Activated CD8-positive, alpha-beta T cell treated with anti-CD3 and anti-CD28 coated beads for 36 hours (primary cell): Measurements from ENCODE around the gene EMX2. TPM values are rescaled to one million over a fixed set of nuclear protein-coding genes. Genes with fewer than 3 reads are reported as not detected.
"Not testable (repeated sequence)": the region's sequence is repeated elsewhere in the genome, so short reads cannot be mapped to it uniquely, and the experiment has no call there.

ENCODE experiments used
- ATAC-seq: fragments of 200-7000 bp; cut with Tn5 transposase; one replicate; pipeline ENCODE4 v1.10.0; 2021; ENCODE audit warnings: mild to moderate bottlenecking, moderate library complexity
- CTCF ChIA-PET: fragments of 350-600 bp; sonication (Branson Sonifier 250); formaldehyde crosslinking; loops from one replicate; lab custom pipeline; 2021; ENCODE audit warnings: antibody characterized with exemption; lab: Charles Lee
- POLR2A ChIA-PET: fragments of 350-600 bp; sonication (Branson Sonifier 250); formaldehyde crosslinking; loops from one replicate; lab custom pipeline; 2021; ENCODE audit warnings: antibody characterized with exemption; lab: Charles Lee
- DNase-seq: peaks from one replicate; pipeline ENCODE4 v3.0.0-alpha.2; 2020
- H3K27ac Mint-ChIP-seq: one replicate; pipeline ENCODE4 v1.8.0; 2021; ENCODE audit warnings: mild to moderate bottlenecking, mixed read lengths
- H3K27me3 Mint-ChIP-seq: one replicate; pipeline ENCODE4 v1.8.0; 2021; ENCODE audit warnings: mixed read lengths
- H3K36me3 Mint-ChIP-seq: one replicate; pipeline ENCODE4 v1.8.0; 2021; ENCODE audit warnings: low read depth, mixed read lengths
- H3K4me1 Mint-ChIP-seq: one replicate; pipeline ENCODE4 v1.8.0; 2021; ENCODE audit warnings: low read depth, mixed read lengths
- H3K4me3 Mint-ChIP-seq: one replicate; pipeline ENCODE4 v1.8.0; 2021; ENCODE audit warnings: mild to moderate bottlenecking, moderate library complexity, mixed read lengths
- H3K9me3 Mint-ChIP-seq: one replicate; pipeline ENCODE4 v1.8.0; 2021; ENCODE audit warnings: mixed read lengths
- intact Hi-C: fragments of 100-400 bp; cut with micrococcal nuclease; formaldehyde crosslinking; loops from one replicate; pipeline ENCODE4 v1.10.0; 2022
- total RNA-seq, 2 experiments: library from RNA; stranded (reverse); gene quantifications; one replicate each; pipeline ENCODE4 v1.2.3, GENCODE V29; 2021
- TF ChIP-seq, protein P1 (sequence below): fragments of 200-600 bp; IDR thresholded peaks from one replicate; pipeline ENCODE4 v1.8.0; 2022; ENCODE audit warnings: antibody characterized with exemption, mild to moderate bottlenecking

The EMX2 gene
- total RNA-seq, 2 experiments from 2014 or later = not detected

DNA sequence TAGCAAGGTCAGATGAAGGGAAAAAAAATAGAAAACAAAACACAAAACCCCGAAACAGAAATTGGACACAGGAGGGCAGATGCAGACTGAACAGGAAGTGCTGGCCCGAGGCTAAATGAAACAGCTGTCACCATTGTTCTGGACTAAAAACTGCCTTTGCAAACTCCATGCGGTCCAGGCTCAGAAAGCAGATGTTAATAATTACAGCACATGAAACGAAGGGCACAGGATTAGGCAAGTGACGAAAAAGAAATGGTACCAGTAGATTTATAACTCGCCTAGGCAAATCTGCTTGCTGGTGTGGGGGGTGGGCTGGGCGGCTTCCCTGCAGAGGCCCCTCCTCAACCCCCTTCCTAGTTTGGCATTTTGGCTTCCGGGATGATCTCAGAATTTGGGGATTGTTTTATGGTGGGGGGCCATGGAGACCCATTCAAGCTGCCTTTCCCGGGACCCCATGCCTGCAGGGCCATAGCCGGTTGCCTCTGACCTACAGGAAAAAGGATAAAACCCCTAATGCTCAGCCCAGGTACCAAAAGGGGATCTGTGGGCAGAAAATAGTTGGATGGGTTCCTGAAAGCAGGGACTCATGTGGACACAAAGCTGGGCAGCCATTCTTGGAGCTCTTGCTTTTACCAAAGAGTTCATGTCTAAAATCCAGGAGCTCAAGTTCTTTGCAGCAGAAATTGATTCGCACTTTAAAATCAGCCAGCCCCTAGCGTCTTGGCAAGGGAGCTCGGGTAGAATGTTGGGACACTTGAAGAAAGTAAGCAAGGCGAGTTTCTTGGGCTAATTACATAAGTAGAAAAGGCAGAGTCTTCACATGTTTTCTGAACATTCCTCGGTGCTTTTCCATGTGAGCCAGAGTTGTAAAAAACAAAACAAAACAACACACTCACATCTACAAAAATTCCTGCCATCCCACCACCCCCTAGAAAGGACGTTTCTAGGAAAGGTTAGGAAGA lies 39.0 kb upstream of the EMX2 start:
- CTCF ChIA-PET = no interaction called here
- TF ChIP-seq, protein P1, sequence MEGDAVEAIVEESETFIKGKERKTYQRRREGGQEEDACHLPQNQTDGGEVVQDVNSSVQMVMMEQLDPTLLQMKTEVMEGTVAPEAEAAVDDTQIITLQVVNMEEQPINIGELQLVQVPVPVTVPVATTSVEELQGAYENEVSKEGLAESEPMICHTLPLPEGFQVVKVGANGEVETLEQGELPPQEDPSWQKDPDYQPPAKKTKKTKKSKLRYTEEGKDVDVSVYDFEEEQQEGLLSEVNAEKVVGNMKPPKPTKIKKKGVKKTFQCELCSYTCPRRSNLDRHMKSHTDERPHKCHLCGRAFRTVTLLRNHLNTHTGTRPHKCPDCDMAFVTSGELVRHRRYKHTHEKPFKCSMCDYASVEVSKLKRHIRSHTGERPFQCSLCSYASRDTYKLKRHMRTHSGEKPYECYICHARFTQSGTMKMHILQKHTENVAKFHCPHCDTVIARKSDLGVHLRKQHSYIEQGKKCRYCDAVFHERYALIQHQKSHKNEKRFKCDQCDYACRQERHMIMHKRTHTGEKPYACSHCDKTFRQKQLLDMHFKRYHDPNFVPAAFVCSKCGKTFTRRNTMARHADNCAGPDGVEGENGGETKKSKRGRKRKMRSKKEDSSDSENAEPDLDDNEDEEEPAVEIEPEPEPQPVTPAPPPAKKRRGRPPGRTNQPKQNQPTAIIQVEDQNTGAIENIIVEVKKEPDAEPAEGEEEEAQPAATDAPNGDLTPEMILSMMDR = no peak
- peaks cover 17% of the 10 kb centered on the region for H3K27me3 Mint-ChIP-seq
- no peak for ATAC-seq
- no peak overlapping the region for H3K27ac Mint-ChIP-seq
- H3K4me3 Mint-ChIP-seq = no peak overlapping the region
- POLR2A ChIA-PET = no interaction called here
- intact Hi-C loops = no loop called here
- no peaks in the 10 kb centered on the region for H3K4me1 Mint-ChIP-seq
- no peaks in the 10 kb centered on the region for H3K36me3 Mint-ChIP-seq
- no peak for DNase-seq
- no peaks in the 10 kb centered on the region for H3K9me3 Mint-ChIP-seq

DNA sequence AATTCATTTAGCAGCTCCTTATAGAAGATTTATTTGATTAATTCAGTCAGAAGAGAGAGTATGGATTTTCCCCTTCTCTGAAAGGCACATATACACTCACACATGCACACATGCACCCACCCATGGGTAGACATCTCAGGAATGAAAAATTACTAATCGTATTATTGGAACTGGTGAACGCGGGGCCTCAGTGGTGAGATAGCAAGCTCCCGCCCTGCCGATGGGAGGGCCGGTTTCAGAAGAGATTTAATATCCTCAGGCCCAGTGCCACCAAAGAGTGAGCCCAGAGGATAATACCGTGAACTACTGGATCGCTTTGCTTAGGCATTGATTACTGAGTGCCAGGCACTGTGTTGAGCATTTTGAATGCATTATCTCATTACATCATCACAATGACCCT lies 38.0 kb upstream of the EMX2 start:
- ChIA-PET CTCF (interaction anchor here (2.3 kb wide), 1 partner anchor 7 kb away, joined by 11 read pairs; no protein-coding TSS in a partner anchor), POLR2A (no interaction called here)
- H3K36me3 Mint-ChIP-seq = no peaks in the 10 kb centered on the region
- intact Hi-C loops = no loop called here
- H3K4me3 Mint-ChIP-seq = no peak overlapping the region
- no peaks in the 10 kb centered on the region for H3K4me1 Mint-ChIP-seq
- no peak for DNase-seq
- no peak for ATAC-seq
- TF ChIP-seq, protein P1 = no peak
- H3K9me3 Mint-ChIP-seq = no peaks in the 10 kb centered on the region
- peaks cover 17% of the 10 kb centered on the region for H3K27me3 Mint-ChIP-seq
- no peak overlapping the region for H3K27ac Mint-ChIP-seq

DNA sequence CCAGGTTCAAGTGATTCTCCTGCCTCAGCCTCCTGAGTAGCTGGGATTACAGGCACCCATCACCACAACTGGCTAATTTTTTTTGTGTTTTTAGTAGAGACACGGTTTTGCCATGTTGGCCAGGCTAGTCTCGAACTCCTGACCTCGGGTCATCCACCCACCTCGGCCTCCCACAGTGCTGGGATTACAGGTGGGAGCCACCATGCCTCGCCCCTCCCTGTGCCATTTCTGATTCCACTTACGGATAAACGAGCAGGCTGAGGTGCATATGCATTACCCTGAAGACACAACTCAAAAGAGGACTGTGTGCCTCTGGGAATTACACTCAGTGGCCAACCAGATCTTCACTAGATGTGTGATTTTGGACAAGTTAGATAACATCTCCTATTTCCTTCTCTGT lies 35.5 kb upstream of the EMX2 start:
- H3K4me1 Mint-ChIP-seq, ATAC-seq, intact Hi-C loops, H3K9me3 Mint-ChIP-seq, H3K36me3 Mint-ChIP-seq, DNase-seq, H3K4me3 Mint-ChIP-seq, H3K27ac Mint-ChIP-seq, POLR2A ChIA-PET: not testable (repeated sequence)
- CTCF ChIA-PET = interaction anchor here (0.9 kb wide), 1 partner anchor 10 kb away, joined by 4 read pairs; no protein-coding TSS in a partner anchor
- peaks cover 12% of the 10 kb centered on the region for H3K27me3 Mint-ChIP-seq

DNA sequence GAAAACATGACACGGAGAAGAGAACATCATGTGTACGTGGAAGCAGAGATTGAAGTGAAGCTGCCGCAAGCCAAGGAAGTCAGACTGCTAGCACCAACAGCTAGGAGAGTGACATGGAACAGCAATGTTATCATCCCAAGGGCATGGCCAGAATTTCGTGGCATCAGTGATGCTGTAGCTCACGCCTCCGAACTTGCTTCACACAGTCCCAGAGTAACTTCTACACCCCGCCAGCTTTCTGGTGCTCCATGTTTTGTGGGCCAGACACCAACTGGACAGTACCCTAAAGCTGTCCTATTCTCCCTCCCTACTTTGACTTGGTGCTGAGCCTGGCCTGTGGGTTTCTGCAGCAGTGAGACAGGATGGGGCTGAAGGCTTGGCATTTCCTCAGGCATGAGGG lies 33.0 kb upstream of the EMX2 start:
- peaks cover 9% of the 10 kb centered on the region for H3K27me3 Mint-ChIP-seq
- intact Hi-C loops = no loop called here
- H3K27ac Mint-ChIP-seq = no peak overlapping the region
- DNase-seq (no peak), ATAC-seq (no peak)
- no peak overlapping the region for H3K4me3 Mint-ChIP-seq
- H3K4me1 Mint-ChIP-seq = no peaks in the 10 kb centered on the region
- no peaks in the 10 kb centered on the region for H3K9me3 Mint-ChIP-seq
- TF ChIP-seq, protein P1 = no peak
- ChIA-PET POLR2A (no interaction called here), CTCF (interaction anchor here (0.6 to 1.6 kb wide), 2 partner anchors 13 to 621 kb away, joined by 5 to 6 read pairs; no protein-coding TSS in a partner anchor)
- no peaks in the 10 kb centered on the region for H3K36me3 Mint-ChIP-seq

DNA sequence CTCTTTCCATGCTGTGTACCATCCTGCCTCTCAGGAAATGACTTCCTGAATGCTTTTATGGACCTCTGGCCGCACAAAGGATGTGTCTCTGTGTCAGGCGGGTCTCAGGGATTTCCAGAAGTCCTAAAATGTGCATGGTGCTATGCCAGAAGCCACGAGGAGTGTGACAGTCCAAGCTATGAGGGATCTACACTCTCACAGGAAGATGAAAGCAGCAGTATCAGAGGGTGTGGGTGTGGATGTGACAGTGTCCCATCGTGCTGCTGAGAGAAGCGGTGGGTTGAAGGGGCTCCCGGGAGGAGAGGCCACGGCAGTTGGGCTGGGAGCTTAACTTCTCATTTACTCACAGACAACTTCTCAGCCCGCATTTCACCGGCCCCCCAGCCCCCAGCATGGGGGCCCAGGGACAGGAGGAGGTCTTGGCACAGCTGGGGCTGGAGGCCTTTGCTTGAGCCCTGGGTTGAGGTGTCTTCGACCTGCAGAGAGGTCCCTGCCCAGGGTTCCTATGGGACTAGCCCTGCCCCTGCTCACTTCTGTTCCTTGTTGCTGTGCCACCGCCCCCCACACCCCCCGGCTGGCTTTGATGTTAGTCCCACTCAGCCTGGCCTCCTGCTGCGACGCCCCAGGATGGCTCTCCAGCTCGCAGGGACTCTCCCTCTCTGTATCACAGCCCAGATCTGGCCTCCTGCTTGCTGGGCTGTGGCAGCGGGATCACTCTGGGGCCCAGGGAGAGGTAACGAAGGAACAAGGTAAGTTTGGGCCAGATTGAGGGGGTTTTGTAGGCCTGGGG lies 30.8 kb upstream of the EMX2 start:
- no peak overlapping the region for H3K4me3 Mint-ChIP-seq
- TF ChIP-seq, protein P1 = no peak
- POLR2A ChIA-PET = no interaction called here
- ATAC-seq (no peak), DNase-seq (no peak)
- H3K9me3 Mint-ChIP-seq = no peaks in the 10 kb centered on the region
- intact Hi-C loops = no loop called here
- no peak overlapping the region for H3K27ac Mint-ChIP-seq
- peaks cover 9% of the 10 kb centered on the region for H3K27me3 Mint-ChIP-seq
- H3K4me1 Mint-ChIP-seq = no peaks in the 10 kb centered on the region
- H3K36me3 Mint-ChIP-seq = no peaks in the 10 kb centered on the region
- CTCF ChIA-PET = interaction anchor here (1.0 kb wide), 1 partner anchor 15 kb away, joined by 3 read pairs; no protein-coding TSS in a partner anchor
